Aorta (tissue), 5 donors: ENCODE measurements around the gene ASS1. TPM values are rescaled to one million over a fixed set of nuclear protein-coding genes. Genes with fewer than 3 reads are reported as not detected.

Experiments used
- ATAC-seq: fragments of 200-7000 bp; cut with Tn5 transposase; one replicate; pipeline ENCODE4 v1.9.1; 2022; ENCODE audit warnings: moderate library complexity; ENCODE audit not compliant: low FRiP score
- DNase-seq, 2 donors: peaks; one replicate each; pipeline ENCODE4 v3.0.0-alpha.2; 2020
- H3K27ac ChIP-seq, 2 donors: one replicate each; pipeline ENCODE4 v1.5.1; 2013; ENCODE audit warnings: low read length in 2 of 2, mild to moderate bottlenecking in 2 of 2, moderate library complexity in 2 of 2, control low read depth in 1 of 2, inconsistent platforms in 1 of 2, low read depth in 1 of 2
- H3K27me3 ChIP-seq, 2 donors: one replicate each; pipeline ENCODE4 v1.6.1; 2013; ENCODE audit warnings: control low read depth in 1 of 2, low read length in 1 of 2, mild to moderate bottlenecking in 1 of 2, moderate library complexity in 1 of 2; ENCODE audit not compliant: insufficient read depth in 2 of 2, control insufficient read depth in 1 of 2
- H3K36me3 ChIP-seq, 2 donors: one replicate each; pipeline ENCODE4 v1.6.1; 2013; ENCODE audit warnings: control low read depth in 1 of 2, low read length in 1 of 2, mild to moderate bottlenecking in 1 of 2; ENCODE audit not compliant: insufficient read depth in 2 of 2, control insufficient read depth in 1 of 2
- H3K4me1 ChIP-seq, 2 donors: one replicate each; pipeline ENCODE4 v1.6.1; 2013; ENCODE audit warnings: low read length in 2 of 2, control low read depth in 1 of 2, mild to moderate bottlenecking in 1 of 2, moderate library complexity in 1 of 2; ENCODE audit not compliant: insufficient read depth in 2 of 2, control insufficient read depth in 1 of 2
- H3K4me3 ChIP-seq, 2 donors: one replicate each; pipeline ENCODE4 v1.5.1; 2013; ENCODE audit warnings: low read length in 2 of 2, control low read depth in 1 of 2, mild to moderate bottlenecking in 1 of 2
- H3K9me3 ChIP-seq: one replicate; pipeline ENCODE4 v1.6.1; 2013; ENCODE audit warnings: mild to moderate bottlenecking, low read length; ENCODE audit not compliant: control insufficient read depth
- WGBS, 2 donors: extraction: QIAGEN DNeasy Blood & Tissue Kit; methylation state at CpG; one replicate each; pipeline ENCODE4 v1.1.7; 2013; 5-methylcytosine and 5-hydroxymethylcytosine counted together
- intact Hi-C, 2 donors: fragments of 100-400 bp; cut with DNase I; formaldehyde crosslinking; loops; one replicate each; pipeline versions ENCODE4 v1.14.2 to v1.15.0; 2022
- polyA plus RNA-seq, 2 donors: library from polyadenylated mRNA; stranded (reverse); fragments of 200-250 nt; gene quantifications; one replicate each; pipeline ENCODE4 v1.2.3, GENCODE V29; 2013
- total RNA-seq, 2 donors: library from RNA; stranded (reverse); fragmentation: NEBNext Ultra II Directional; extraction: Animal tissue kit (Norgen Biotek cat#: 25700); gene quantifications; one replicate each; pipeline ENCODE4 v1.2.1, GENCODE V29; 2021
- donor health status: healthy with polysubstance abuse.
- donor health status: Bipolar disorder and iron deficiency.
- donor health status: DM: no; HTN: no; CAD: no.
- donor health status: DM: no; HTN: no; CAD: no.
- donor health status: DM: yes; HTN: yes; CAD: no.

ASS1 gene
- total and polyA plus RNA-seq, 4 donors, result 52.0 to 99.0 (median 78.5) TPM

GRCh38 chr9:130487500-130487899, 42.7 kb downstream of the ASS1 start:
- Histone ChIP-seq H3K9me3 (no peaks in the 10 kb centered on the region), H3K4me3 (no peak overlapping the region), H3K27ac (no peak overlapping the region), H3K27me3 (no peaks in the 10 kb centered on the region), H3K4me1 (no peaks in the 10 kb centered on the region), H3K36me3 (peaks cover 0 to 3% of the 10 kb centered on the region in 2 donors)
- intact Hi-C loops, result no loop called here
- DNase-seq (no peak), ATAC-seq (no peak)
- WGBS, 2 donors, result 71 to 84% methylated on average over 6 of the region's 6 CpGs

- Histone ChIP-seq H3K9me3 (no peaks in the 10 kb centered on the region), H3K4me3 (no peak overlapping the region), H3K27me3 (no peaks in the 10 kb centered on the region), H3K27ac (no peak overlapping the region), H3K36me3 (peaks cover 0 to 3% of the 10 kb centered on the region in 2 donors), H3K4me1 (no peaks in the 10 kb centered on the region)
- DNase-seq, result no peak
- no peak for ATAC-seq
- WGBS, 2 donors, result 84 to 86% methylated on average over 18 of the region's 18 CpGs
- intact Hi-C loops, result no loop called here
These were observed 44.0 kb downstream of the ASS1 start for GRCh38 chr9:130488621-130489330.

- H3K36me3 ChIP-seq, result peaks cover 4 to 5% of the 10 kb centered on the region in 2 donors
- ATAC-seq, result no peak
- no peak overlapping the region for H3K27ac ChIP-seq
- intact Hi-C loops, result no loop called here
- no peak overlapping the region for H3K4me3 ChIP-seq
- no peak for DNase-seq
- H3K4me1 ChIP-seq, result no peaks in the 10 kb centered on the region
- WGBS, 2 donors, result 91 to 92% methylated on average over 19 of the region's 19 CpGs
- H3K9me3 ChIP-seq, result peaks cover 2% of the 10 kb centered on the region
- H3K27me3 ChIP-seq, result no peaks in the 10 kb centered on the region
These were observed 46.2 kb downstream of the ASS1 start for GRCh38 chr9:130490981-130491380.

GRCh38 chr9:130491830-130492482, 47.2 kb downstream of the ASS1 start:
- intact Hi-C loops, result no loop called here
- ATAC-seq, result no peak
- Histone ChIP-seq H3K27me3 (no peaks in the 10 kb centered on the region), H3K4me1 (no peaks in the 10 kb centered on the region), H3K9me3 (peaks cover 2% of the 10 kb centered on the region), H3K4me3 (no peak overlapping the region), H3K36me3 (peaks cover 4 to 5% of the 10 kb centered on the region in 2 donors), H3K27ac (no peak overlapping the region)
- no peak for DNase-seq
- 95 to 96% methylated on average over 15 of the region's 15 CpGs for WGBS, 2 donors

- no peak overlapping the region for H3K27ac ChIP-seq
- no peaks in the 10 kb centered on the region for H3K27me3 ChIP-seq
- peaks cover 2% of the 10 kb centered on the region for H3K9me3 ChIP-seq
- H3K4me3 ChIP-seq, result no peak overlapping the region
- intact Hi-C loops, result no loop called here
- 94 to 96% methylated on average over 7 of the region's 7 CpGs for WGBS, 2 donors
- H3K4me1 ChIP-seq, result no peaks in the 10 kb centered on the region
- peaks cover 4 to 5% of the 10 kb centered on the region in 2 donors for H3K36me3 ChIP-seq
- no peak for DNase-seq
- ATAC-seq, result no peak
These were observed 48.3 kb downstream of the ASS1 start for GRCh38 chr9:130493021-130493420.

GRCh38 chr9:130493476-130493875, 48.7 kb downstream of the ASS1 start:
- no peak overlapping the region for H3K4me3 ChIP-seq
- H3K9me3 ChIP-seq, result peaks cover 2% of the 10 kb centered on the region
- ATAC-seq (no peak), DNase-seq (no peak)
- no peaks in the 10 kb centered on the region for H3K27me3 ChIP-seq
- peaks cover 4 to 5% of the 10 kb centered on the region in 2 donors for H3K36me3 ChIP-seq
- 88 to 89% methylated on average over 8 to 9 of the region's 9 CpGs for WGBS, 2 donors
- no peak overlapping the region for H3K27ac ChIP-seq
- intact Hi-C loops, result no loop called here
- H3K4me1 ChIP-seq, result no peaks in the 10 kb centered on the region

- H3K36me3 ChIP-seq, result peaks cover 2 to 4% of the 10 kb centered on the region in 2 donors
- intact Hi-C loops, result no loop called here
These were observed 50.3 kb downstream of the ASS1 start for GRCh38 chr9:130495067-130495466.

GRCh38 chr9:130497139-130497538, 52.4 kb downstream of the ASS1 start:
- peaks cover 2 to 4% of the 10 kb centered on the region in 2 donors for H3K36me3 ChIP-seq

More at GRCh38 chr9:130495067-130495466, 50.3 kb downstream of the ASS1 start:
- DNase-seq (no peak), ATAC-seq (no peak)
- Histone ChIP-seq H3K27me3 (no peaks in the 10 kb centered on the region), H3K27ac (no peak overlapping the region), H3K4me1 (no peaks in the 10 kb centered on the region), H3K9me3 (peaks cover 2% of the 10 kb centered on the region), H3K4me3 (no peak overlapping the region)
- WGBS, 2 donors, result 96 to 100% methylated on average over 3 of the region's 3 CpGs

More at GRCh38 chr9:130497139-130497538, 52.4 kb downstream of the ASS1 start:
- no peak for DNase-seq
- H3K27me3 ChIP-seq, result no peaks in the 10 kb centered on the region
- H3K4me3 ChIP-seq, result no peak overlapping the region
- no peak for ATAC-seq
- H3K27ac ChIP-seq, result no peak overlapping the region
- peaks cover 2% of the 10 kb centered on the region for H3K9me3 ChIP-seq
- no peaks in the 10 kb centered on the region for H3K4me1 ChIP-seq
- intact Hi-C loops, result no loop called here
- WGBS, 2 donors, result 89 to 91% methylated on average over 10 of the region's 10 CpGs
